Neuron (in vitro differentiated cells): ENCODE results near the gene KIFC1.

Source experiments
- H2AFZ ChIP-seq: one replicate; pipeline ENCODE4 v1.6.1; 2013; ENCODE audit warnings: low read depth, mild to moderate bottlenecking, inconsistent platforms, low read length, moderate library complexity
- H3K27me3 ChIP-seq: one replicate; pipeline ENCODE4 v1.6.1; 2013; ENCODE audit warnings: low read length; ENCODE audit not compliant: insufficient read depth
- H3K36me3 ChIP-seq: one replicate; pipeline ENCODE4 v1.6.1; 2013; ENCODE audit warnings: low read length; ENCODE audit not compliant: insufficient read depth
- H3K4me1 ChIP-seq: one replicate; pipeline ENCODE4 v1.6.1; 2013; ENCODE audit warnings: low read length; ENCODE audit not compliant: insufficient read depth
- H3K4me3 ChIP-seq: 2 replicates; pipeline ENCODE4 v1.5.1; 2013; ENCODE audit warnings: mild to moderate bottlenecking, low read length, moderate library complexity
- H3K9me3 ChIP-seq: one replicate; pipeline ENCODE4 v1.6.1; 2013; ENCODE audit warnings: low read length

KIFC1 gene

GRCh38 chr6:33428224-33428965, 36.8 kb downstream of the KIFC1 start:
- peaks cover 82% of the 10 kb centered on the region for H3K4me1 ChIP-seq

DNA sequence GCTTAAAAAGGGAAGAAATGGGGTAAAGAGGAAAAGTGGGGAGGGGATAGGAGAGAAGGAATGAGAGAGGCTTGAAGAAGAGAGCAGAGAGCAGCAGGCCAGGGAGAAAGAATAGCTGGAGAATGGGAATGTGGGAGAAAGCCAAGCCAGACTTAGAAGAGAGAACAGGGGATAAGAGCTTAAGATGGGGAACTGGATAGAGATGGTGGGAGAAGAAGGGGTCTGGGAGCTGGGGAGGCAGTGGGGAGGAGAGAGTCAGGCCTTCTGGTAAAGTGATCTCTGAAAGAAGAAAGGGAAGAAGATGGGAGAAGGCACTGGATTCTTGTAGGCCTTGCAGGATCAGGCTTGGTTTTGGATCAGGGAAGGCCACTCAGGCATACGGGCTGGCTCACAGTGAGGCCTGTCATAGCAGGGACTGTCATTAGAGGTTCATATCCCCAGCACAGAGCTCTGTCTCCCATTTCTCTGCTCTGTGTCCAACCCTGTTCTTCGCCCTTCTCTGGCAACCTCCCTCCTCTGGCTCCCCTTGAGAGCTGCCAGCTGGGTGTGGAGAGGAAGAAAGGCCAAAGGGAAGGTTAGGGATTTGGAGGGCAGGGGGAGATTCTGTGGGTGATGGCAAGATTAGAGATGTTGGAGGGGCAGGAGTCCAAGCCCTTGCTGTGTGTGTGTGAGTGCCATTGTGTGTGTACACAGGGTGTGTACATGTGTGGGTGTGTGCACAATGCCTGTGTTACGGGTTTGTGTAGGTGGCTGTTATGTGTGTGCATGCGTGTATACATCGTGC, 37.5 kb downstream of the KIFC1 start:
- Histone ChIP-seq H2AFZ (no peak overlapping the region), H3K36me3 (no peaks in the 10 kb centered on the region), H3K9me3 (no peaks in the 10 kb centered on the region), H3K4me3 (peak overlapping the region; percentile 49), H3K27me3 (no peaks in the 10 kb centered on the region), H3K4me1 (peaks cover 86% of the 10 kb centered on the region)

More at GRCh38 chr6:33428224-33428965, 36.8 kb downstream of the KIFC1 start:
- no peaks in the 10 kb centered on the region for H3K36me3 ChIP-seq
- H3K4me3 ChIP-seq: peak overlapping the region; percentile 49
- no peaks in the 10 kb centered on the region for H3K9me3 ChIP-seq
- no peak overlapping the region for H2AFZ ChIP-seq
- H3K27me3 ChIP-seq: no peaks in the 10 kb centered on the region

- Histone ChIP-seq H3K4me3 (no peak overlapping the region), H3K27me3 (no peaks in the 10 kb centered on the region), H3K4me1 (peaks cover 81% of the 10 kb centered on the region), H2AFZ (no peak overlapping the region), H3K9me3 (no peaks in the 10 kb centered on the region), H3K36me3 (no peaks in the 10 kb centered on the region)
These were observed 38.1 kb downstream of the KIFC1 start for GRCh38 chr6:33429750-33430052.

DNA sequence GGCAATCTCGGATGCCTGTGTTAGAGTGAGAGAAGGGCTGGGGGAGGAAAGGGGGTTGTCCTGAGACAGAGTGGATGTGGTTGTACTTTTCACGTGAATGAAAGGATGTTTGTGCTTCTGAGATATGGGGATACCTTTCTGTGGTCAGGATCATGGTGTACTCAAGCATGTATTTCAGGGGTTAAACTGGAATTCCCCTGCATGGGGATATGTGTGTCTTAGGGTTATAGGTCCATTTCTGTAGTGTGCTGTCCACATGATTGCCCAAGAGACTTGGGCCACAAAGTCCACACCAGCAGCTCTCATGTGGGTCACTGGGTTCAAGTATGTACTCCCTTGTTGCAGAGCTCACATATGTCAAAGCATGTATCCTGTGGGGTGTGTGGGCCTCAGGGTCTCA, 38.7 kb downstream of the KIFC1 start:
- no peaks in the 10 kb centered on the region for H3K27me3 ChIP-seq
- H3K36me3 ChIP-seq: peaks cover 4% of the 10 kb centered on the region
- no peaks in the 10 kb centered on the region for H3K9me3 ChIP-seq
- H2AFZ ChIP-seq: no peak overlapping the region
- peak overlapping the region; percentile 36 for H3K4me3 ChIP-seq
- H3K4me1 ChIP-seq: peaks cover 74% of the 10 kb centered on the region

DNA sequence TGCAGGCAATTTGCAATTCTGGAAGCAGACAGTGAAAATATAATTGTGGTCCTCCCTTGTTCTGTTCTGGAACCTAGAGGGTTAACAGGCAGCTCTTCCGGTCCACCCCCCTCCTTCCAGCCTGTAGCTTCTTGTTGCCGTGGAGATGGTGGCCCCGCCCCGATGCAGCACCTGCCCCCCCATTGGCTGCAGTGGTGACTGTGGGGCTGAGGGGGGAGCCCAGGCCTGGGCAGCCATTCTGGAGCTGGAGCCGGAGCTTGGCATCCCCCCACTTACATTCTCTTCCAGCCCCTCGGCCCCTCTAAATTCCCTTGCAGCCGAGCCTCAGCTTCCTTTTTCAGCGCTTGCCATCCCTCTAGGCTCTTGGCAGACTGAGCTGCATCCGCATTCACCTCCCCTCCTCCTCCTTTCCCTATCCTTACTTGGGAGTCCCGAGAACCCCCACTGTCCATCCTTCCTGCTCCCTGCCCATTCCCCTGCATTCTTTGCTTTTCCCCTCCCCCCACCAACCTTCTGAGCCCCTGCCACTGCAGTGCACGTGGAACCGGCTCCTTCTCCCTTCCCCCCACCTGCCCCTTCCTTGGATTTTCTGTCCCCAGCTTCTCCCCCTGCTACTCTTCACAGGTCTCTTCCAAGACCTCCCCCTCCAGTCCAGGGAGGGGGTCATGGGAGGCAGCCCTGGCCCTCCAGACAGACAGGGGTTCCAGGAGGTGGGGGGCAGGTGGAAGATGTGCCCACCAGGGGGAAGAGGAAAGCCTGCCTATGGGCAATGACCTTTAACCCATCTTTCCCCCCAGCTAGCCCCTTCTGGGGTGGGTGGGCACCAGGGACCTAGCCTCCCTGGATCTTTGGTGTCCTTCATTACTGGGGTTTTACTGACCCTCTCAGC, 39.6 kb downstream of the KIFC1 start:
- H3K9me3 ChIP-seq: no peaks in the 10 kb centered on the region
- no peak overlapping the region for H2AFZ ChIP-seq
- H3K4me3 ChIP-seq: peak overlapping the region; percentile 36
- peaks cover 71% of the 10 kb centered on the region for H3K4me1 ChIP-seq
- no peaks in the 10 kb centered on the region for H3K27me3 ChIP-seq
- peaks cover 13% of the 10 kb centered on the region for H3K36me3 ChIP-seq

- H3K9me3 ChIP-seq: no peaks in the 10 kb centered on the region
- H3K4me3 ChIP-seq: no peak overlapping the region
- no peaks in the 10 kb centered on the region for H3K27me3 ChIP-seq
- H3K4me1 ChIP-seq: peaks cover 65% of the 10 kb centered on the region
- H3K36me3 ChIP-seq: peaks cover 19% of the 10 kb centered on the region
- no peak overlapping the region for H2AFZ ChIP-seq
These were observed 40.4 kb downstream of the KIFC1 start for GRCh38 chr6:33431880-33432541.

GRCh38 chr6:33432546-33432945, 40.9 kb downstream of the KIFC1 start:
- H2AFZ ChIP-seq: no peak overlapping the region
- no peak overlapping the region for H3K4me3 ChIP-seq
- H3K27me3 ChIP-seq: no peaks in the 10 kb centered on the region
- H3K36me3 ChIP-seq: peaks cover 24% of the 10 kb centered on the region
- no peaks in the 10 kb centered on the region for H3K9me3 ChIP-seq
- peaks cover 60% of the 10 kb centered on the region for H3K4me1 ChIP-seq

GRCh38 chr6:33433001-33433543, 41.4 kb downstream of the KIFC1 start:
- H3K9me3 ChIP-seq: no peaks in the 10 kb centered on the region
- H3K36me3 ChIP-seq: peaks cover 29% of the 10 kb centered on the region
- no peak overlapping the region for H3K4me3 ChIP-seq
- peaks cover 59% of the 10 kb centered on the region for H3K4me1 ChIP-seq
- no peaks in the 10 kb centered on the region for H3K27me3 ChIP-seq
- H2AFZ ChIP-seq: no peak overlapping the region

DNA sequence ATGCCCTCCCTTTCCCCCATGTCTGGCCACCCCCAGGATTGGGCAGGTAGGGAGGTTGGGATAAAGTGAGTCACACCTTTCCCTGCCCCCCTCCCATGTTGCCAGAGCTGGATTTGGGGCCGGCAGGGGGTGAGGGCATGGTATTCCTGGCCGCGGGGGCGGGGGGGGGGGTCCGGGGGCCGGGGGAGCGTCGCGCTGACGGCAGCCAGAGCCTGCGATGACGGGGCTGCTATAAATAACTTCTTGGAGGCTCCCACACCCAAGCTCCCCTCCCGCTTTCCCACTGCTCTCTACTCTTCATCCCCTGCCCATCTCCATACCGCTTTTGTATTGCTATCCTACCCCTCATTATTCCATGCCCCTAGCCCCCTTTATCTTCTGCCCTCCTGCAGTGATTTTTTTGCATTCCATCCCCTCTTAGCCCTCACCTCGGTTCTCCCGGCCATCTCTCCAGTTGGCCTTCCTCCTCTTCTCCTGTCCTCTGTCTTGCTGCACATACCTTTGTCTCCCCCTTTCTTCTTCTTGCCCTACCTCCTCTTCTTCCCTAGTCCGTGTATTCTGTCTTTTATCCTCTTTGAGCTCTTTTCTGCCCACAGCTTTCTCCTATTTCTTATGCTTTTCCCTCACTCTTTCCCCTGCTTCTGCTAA, 42.0 kb downstream of the KIFC1 start:
- Histone ChIP-seq H2AFZ (no peak overlapping the region), H3K36me3 (peaks cover 35% of the 10 kb centered on the region), H3K4me1 (peaks cover 53% of the 10 kb centered on the region), H3K9me3 (no peaks in the 10 kb centered on the region), H3K4me3 (no peak overlapping the region), H3K27me3 (no peaks in the 10 kb centered on the region)

- Histone ChIP-seq H3K27me3 (no peaks in the 10 kb centered on the region), H3K4me3 (no peak overlapping the region), H2AFZ (no peak overlapping the region), H3K36me3 (peaks cover 43% of the 10 kb centered on the region), H3K4me1 (peaks cover 40% of the 10 kb centered on the region), H3K9me3 (no peaks in the 10 kb centered on the region)
These were observed 43.3 kb downstream of the KIFC1 start for GRCh38 chr6:33434961-33435360.

DNA sequence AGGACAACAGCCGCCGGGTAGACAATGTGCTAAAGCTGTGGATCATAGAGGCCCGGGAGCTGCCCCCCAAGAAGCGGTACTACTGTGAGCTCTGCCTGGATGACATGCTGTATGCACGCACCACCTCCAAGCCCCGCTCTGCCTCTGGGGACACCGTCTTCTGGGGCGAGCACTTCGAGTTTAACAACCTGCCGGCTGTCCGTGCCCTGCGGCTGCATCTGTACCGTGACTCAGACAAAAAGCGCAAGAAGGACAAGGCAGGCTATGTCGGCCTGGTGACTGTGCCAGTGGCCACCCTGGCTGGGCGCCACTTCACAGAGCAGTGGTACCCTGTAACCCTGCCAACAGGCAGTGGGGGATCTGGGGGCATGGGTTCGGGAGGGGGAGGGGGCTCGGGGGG, 46.0 kb downstream of the KIFC1 start:
- no peaks in the 10 kb centered on the region for H3K27me3 ChIP-seq
- H3K9me3 ChIP-seq: no peaks in the 10 kb centered on the region
- no peak overlapping the region for H3K4me3 ChIP-seq
- no peak overlapping the region for H2AFZ ChIP-seq
- H3K36me3 ChIP-seq: peaks cover 63% of the 10 kb centered on the region
- H3K4me1 ChIP-seq: peaks cover 13% of the 10 kb centered on the region

DNA sequence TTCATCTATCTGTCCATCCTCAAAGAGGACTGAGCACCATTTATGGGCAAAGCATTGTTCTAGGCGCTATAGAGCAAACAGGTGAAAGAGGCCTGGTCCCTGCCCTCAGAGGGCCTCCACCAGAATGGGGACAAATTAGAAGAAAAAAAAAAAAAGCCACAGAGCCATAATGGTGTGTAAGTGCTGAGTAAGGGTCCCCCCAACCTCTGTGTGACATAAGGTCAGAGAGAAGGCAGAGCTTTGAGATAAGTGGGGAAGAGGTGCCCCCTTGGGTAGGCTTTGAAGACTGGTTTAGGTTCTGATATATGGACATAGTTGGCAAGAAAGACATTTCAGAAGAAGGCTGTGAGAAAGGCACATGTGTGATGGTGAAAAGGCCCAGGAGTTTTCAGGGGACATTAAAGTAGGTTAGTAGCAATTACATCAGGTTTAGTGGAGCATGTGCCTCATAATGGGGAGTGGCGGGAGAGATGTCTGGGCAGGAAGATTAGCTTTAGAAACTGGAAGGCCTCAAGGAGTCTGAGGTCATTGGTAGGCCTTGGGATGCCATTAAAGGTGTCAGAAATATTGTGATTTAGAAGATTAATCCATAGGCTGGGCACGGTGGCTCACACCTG, 47.5 kb downstream of the KIFC1 start:
- H3K4me3 ChIP-seq: no peak overlapping the region
- H3K36me3 ChIP-seq: peaks cover 73% of the 10 kb centered on the region
- peaks cover under 1% of the 10 kb centered on the region for H3K4me1 ChIP-seq

More for the DNA sequence above, 47.5 kb downstream of the KIFC1 start:
- Histone ChIP-seq H3K9me3 (no peaks in the 10 kb centered on the region), H2AFZ (no peak overlapping the region), H3K27me3 (no peaks in the 10 kb centered on the region)
